HepG2 (cell line): ENCODE results near the gene CXorf65. TPM values are rescaled to one million over a fixed set of nuclear protein-coding genes. Genes with fewer than 3 reads are reported as not detected.

Experiments
- ATAC-seq: fragments of 200-7000 bp; cut with Tn5 transposase; 3 replicates; pipeline ENCODE4 v1.9.1; 2020; ENCODE audit warnings: mild to moderate bottlenecking, moderate library complexity
- BruUV-seq: library from RNA; stranded (reverse); fragments of 400-500 nt; replicated peaks from 2 replicates; lab custom pipeline; 2021; lab: Mats Ljungman, UMichigan
- CTCF ChIA-PET: fragments of 300-600 bp; formaldehyde crosslinking; extraction: SDS; loops from one replicate; lab custom pipeline; 2021; ENCODE audit warnings: low total read pairs, inconsistent platforms, low intra/inter-chr PET ratio; lab: Yijun Ruan, JAX
- POLR2A ChIA-PET: fragments of 350-600 bp; sonication (Branson Sonifier 250); formaldehyde crosslinking; loops from one replicate; lab custom pipeline; 2020; ENCODE audit warnings: antibody characterized with exemption, inconsistent platforms; lab: Yijun Ruan, JAX
- DNase-seq: peaks from one replicate; pipeline ENCODE4 v3.0.0-alpha.2; 2015; ENCODE audit warnings: low spot score
- FAIRE-seq: peaks from 3 replicates; lab custom pipeline; 2011; peaks lifted over from hg19 to GRCh38; lab: Jason Lieb, UNC
- H2AFZ ChIP-seq: one replicate; pipeline ENCODE4 v1.6.1; 2011; ENCODE audit warnings: low read length, inconsistent platforms
- H3K27ac ChIP-seq: fragments of 300-600 bp; 3 replicates; pipeline ENCODE4 v1.8.0; 2011; ENCODE audit warnings: mixed run types, mild to moderate bottlenecking, mixed read lengths, low read length, inconsistent platforms; ENCODE audit not compliant: insufficient read depth; ENCODE audit errors: extremely low read length
- H3K27me3 ChIP-seq, 2 experiments: fragments of 200-600 bp in 1 of 2; 2 replicates in 1 of 2; 3 replicates in 1 of 2; pipeline versions ENCODE4 v1.6.0 to v1.8.0; 2011; ENCODE audit warnings: low read length in 2 of 2, mild to moderate bottlenecking in 2 of 2, moderate library complexity in 2 of 2, inconsistent platforms in 1 of 2; ENCODE audit not compliant: insufficient read depth in 2 of 2, control insufficient read depth in 1 of 2
- H3K36me3 ChIP-seq, 2 experiments: fragments of 200-600 bp in 1 of 2; replicated peaks in 1 of 2; 2 replicates in 1 of 2; 3 replicates in 1 of 2; pipeline versions ENCODE4 v1.5.1 to v1.8.0; 2011; ENCODE audit warnings: low read length in 2 of 2, inconsistent platforms in 1 of 2; ENCODE audit not compliant: insufficient read depth in 2 of 2, control insufficient read depth in 1 of 2
- H3K4me1 ChIP-seq: 2 replicates; pipeline ENCODE4 v1.5.1; 2012; ENCODE audit warnings: low read length, inconsistent platforms; ENCODE audit not compliant: insufficient read depth
- H3K4me2 ChIP-seq: 2 replicates; pipeline ENCODE4 v1.6.0; 2011; ENCODE audit warnings: low read depth, low read length, inconsistent platforms
- H3K4me3 ChIP-seq, 3 experiments: fragments of 200-600 bp in 1 of 3; sonication (generic), shearing (Covaris generic) in 1 of 3; replicated peaks in 1 of 3; 2 replicates each; pipeline ENCODE4 v1.5.1; 2011 to 2016; ENCODE audit warnings: low read length in 3 of 3, inconsistent platforms in 2 of 3, low read depth in 2 of 3, mild to moderate bottlenecking in 2 of 3, control low read depth in 1 of 3, mixed read lengths in 1 of 3; ENCODE audit not compliant: insufficient read depth in 1 of 3
- H3K79me2 ChIP-seq: one replicate; pipeline ENCODE4 v1.6.1; 2011; ENCODE audit warnings: low read length, inconsistent platforms; ENCODE audit not compliant: insufficient read depth
- H3K9ac ChIP-seq: 2 replicates; pipeline ENCODE4 v1.6.0; 2011; ENCODE audit warnings: mild to moderate bottlenecking, low read depth, low read length, inconsistent platforms; ENCODE audit not compliant: insufficient read depth
- H3K9me3 ChIP-seq: 2 replicates; pipeline ENCODE4 v1.5.1; 2012; ENCODE audit warnings: mild to moderate bottlenecking, low read length
- H4K20me1 ChIP-seq: 2 replicates; pipeline ENCODE4 v1.6.0; 2011; ENCODE audit warnings: inconsistent platforms, mild to moderate bottlenecking, low read length, moderate library complexity; ENCODE audit not compliant: insufficient read depth
- BHLHE40 ChIP-seq: IDR thresholded peaks from 2 replicates; pipeline ENCODE4 v1.6.1; 2011; ENCODE audit warnings: low read length, improper control_type of control experiment
- EHMT2 ChIP-seq: fragments of 200-600 bp; sonication (generic); IDR thresholded peaks from 2 replicates; pipeline ENCODE4 v1.7.0; 2017; ENCODE audit warnings: antibody characterized with exemption, low read depth, low read length, borderline replicate concordance
- ELK4 ChIP-seq: sonication (generic); formaldehyde crosslinking; IDR thresholded peaks from 2 replicates; pipeline ENCODE4 v1.9.0; 2021; ENCODE audit warnings: missing genetic modification reagents, borderline replicate concordance
- HDAC1 ChIP-seq: sonication (generic); formaldehyde crosslinking; IDR thresholded peaks from 2 replicates; pipeline ENCODE4 v1.5.1; 2020; ENCODE audit warnings: mild to moderate bottlenecking, missing genetic modification reagents
- HHEX ChIP-seq: IDR thresholded peaks from 2 replicates; pipeline ENCODE4 v1.6.1; 2016; ENCODE audit warnings: control low read depth
- JUN ChIP-seq: sonication (generic); formaldehyde crosslinking; IDR thresholded peaks from 2 replicates; pipeline ENCODE4 v1.4.0; 2020; ENCODE audit warnings: mild to moderate bottlenecking, missing genetic modification reagents
- KLF11 ChIP-seq: IDR thresholded peaks from 2 replicates; pipeline ENCODE4 v1.6.1; 2016; ENCODE audit warnings: missing compliant biosample characterization
- NFE2 ChIP-seq: sonication (generic); formaldehyde crosslinking; IDR thresholded peaks from 2 replicates; pipeline ENCODE4 v1.4.0; 2020; ENCODE audit warnings: missing genetic modification reagents
- NFE2L2 ChIP-seq: fragments of 150-350 bp; IDR thresholded peaks from 2 replicates; pipeline ENCODE4 v1.6.1; 2014; ENCODE audit warnings: low read length
- PBX3 ChIP-seq: sonication (generic); formaldehyde crosslinking; IDR thresholded peaks from 2 replicates; pipeline ENCODE4 v1.8.1; 2023; ENCODE audit warnings: missing genetic modification reagents, inconsistent platforms, borderline replicate concordance
- RFXANK ChIP-seq: IDR thresholded peaks from 2 replicates; pipeline ENCODE4 v1.6.1; 2016
- SP5 ChIP-seq: IDR thresholded peaks from 2 replicates; pipeline ENCODE4 v1.6.1; 2016; ENCODE audit warnings: low read depth, borderline replicate concordance
- TBP ChIP-seq: sonication (generic); formaldehyde crosslinking; IDR thresholded peaks from 2 replicates; pipeline ENCODE4 v1.5.0; 2020; ENCODE audit warnings: missing genetic modification reagents
- ZBTB2 ChIP-seq: sonication (generic); formaldehyde crosslinking; IDR thresholded peaks from 2 replicates; pipeline ENCODE4 v1.8.0; 2022; ENCODE audit warnings: low read depth, missing genetic modification reagents
- ZKSCAN1 ChIP-seq: fragments of 150-350 bp; IDR thresholded peaks from 2 replicates; pipeline ENCODE4 v1.6.1; 2014; ENCODE audit warnings: low read length
- ZMYM4 ChIP-seq: sonication (generic); formaldehyde crosslinking; IDR thresholded peaks from 2 replicates; pipeline ENCODE4 v1.8.1; 2023; ENCODE audit warnings: mild to moderate bottlenecking, missing genetic modification reagents
- ZNF263 ChIP-seq: sonication (generic); formaldehyde crosslinking; IDR thresholded peaks from 2 replicates; pipeline ENCODE4 v1.4.0; 2020; ENCODE audit warnings: missing genetic modification reagents
- ZNF431 ChIP-seq: sonication (generic); formaldehyde crosslinking; IDR thresholded peaks from 2 replicates; pipeline ENCODE4 v1.9.0; 2022; ENCODE audit warnings: missing genetic modification reagents, low read depth, mild to moderate bottlenecking, borderline replicate concordance
- ZNF567 ChIP-seq: sonication (generic); formaldehyde crosslinking; IDR thresholded peaks from 2 replicates; pipeline ENCODE4 v1.8.1; 2023; ENCODE audit warnings: mild to moderate bottlenecking, missing genetic modification reagents, borderline replicate concordance
- ZNF629 ChIP-seq: sonication (generic); formaldehyde crosslinking; conservative IDR thresholded peaks from 2 replicates; pipeline ENCODE4 v1.5.0; 2020; ENCODE audit warnings: missing genetic modification reagents
- ZZZ3 ChIP-seq: sonication (generic); formaldehyde crosslinking; IDR thresholded peaks from 2 replicates; pipeline ENCODE4 v1.4.0; 2020; ENCODE audit warnings: missing genetic modification reagents, mild to moderate bottlenecking, borderline replicate concordance
- WGBS: methylation state at CpG from one replicate; pipeline ENCODE4 v1.1.6; 2017; ENCODE audit warnings: low lambda C conversion rate; 5-methylcytosine and 5-hydroxymethylcytosine counted together
- in situ Hi-C: cut with HindIII; loops from 2 replicates; pipeline ENCODE4 v1.10.0; 2017; ENCODE audit warnings: low pct_unique_long_range_greater_than_20kb; ENCODE audit not compliant: extremely low pct_ligation_motif_present
- intact Hi-C: fragments of 100-400 bp; cut with micrococcal nuclease; formaldehyde crosslinking; loops from one replicate; pipeline ENCODE4 v1.10.0; 2022; ENCODE audit not compliant: unreplicated experiment
- polyA plus RNA-seq, 8 experiments: library from polyadenylated mRNA; depleted of rRNA in 3 of 8; stranded (reverse) in 7 of 8; unstranded in 1 of 8; fragments of >200 nt; fragmentation: Illumina TruSeq in 4 of 8; extraction: Trizol in 4 of 8; gene quantifications; 2 replicates each; pipeline versions ENCODE4 v1.2.1 to v1.2.3, GENCODE V29; 2011 to 2016; ENCODE audit warnings: low read depth in 4 of 8, missing spikeins in 1 of 8, mixed read lengths in 1 of 8; ENCODE audit not compliant: insufficient read depth in 1 of 8
- total RNA-seq, 5 experiments: library from RNA; depleted of rRNA; stranded (reverse); fragments of >200 nt; fragmentation: Illumina TruSeq; extraction: Trizol; gene quantifications; 2 replicates each; pipeline ENCODE4 v1.2.3, GENCODE V29; 2016; ENCODE audit warnings: low read depth in 1 of 5
- TF ChIP-seq, protein P1 (sequence below): sonication (generic); formaldehyde crosslinking; IDR thresholded peaks from 2 replicates; pipeline ENCODE4 v1.4.0; 2020; ENCODE audit warnings: mild to moderate bottlenecking, missing genetic modification reagents, borderline replicate concordance

Gene CXorf65
- total and polyA plus RNA-seq, 2 of the 13 experiments (the other 11 are each of a cell fraction or from before 2014, with no cell fraction given), result not detected

- TF ChIP-seq NFE2 (CRISPR knock-in tag), result no peak
- TF ChIP-seq ZNF629 (CRISPR knock-in tag), result no peak
- TF ChIP-seq ELK4 (CRISPR knock-in tag), result no peak
- TF ChIP-seq HHEX, result no peak
- no peak for TF ChIP-seq NFE2L2
- TF ChIP-seq SP5 (CRISPR knock-in tag), result no peak
- no peak for TF ChIP-seq ZMYM4
- TF ChIP-seq ZZZ3 (CRISPR knock-in tag), result no peak
- TF ChIP-seq EHMT2, result no peak
These were observed at the start of gene CXorf65 (continued) for GRCh38 chrX:71106427-71106826.

- Histone ChIP-seq H4K20me1 (no peaks in the 10 kb centered on the region), H3K4me3 (no peak overlapping the region), H3K4me1 (0 out of 2 replicates have a peak, but pooled peaks cover 6% of the 10 kb centered on the region), H3K79me2 (no peaks in the 10 kb centered on the region), H3K4me2 (no peak overlapping the region), H3K9me3 (no peaks in the 10 kb centered on the region), H3K9ac (no peak overlapping the region), H3K27me3 (no peaks in the 10 kb centered on the region; a peak in 2 of 5 replicates), H3K27ac (no peak overlapping the region), H2AFZ (no peak overlapping the region), H3K36me3 (no peaks in the 10 kb centered on the region)
- DNase-seq, result no peak
- in situ Hi-C loops, result no loop called here
- ChIA-PET CTCF (no interaction called here), POLR2A (no interaction called here)
- no peak for FAIRE-seq
- intact Hi-C loops, result loop anchor here (5.0 kb wide), 1 partner anchor 478 kb away; no protein-coding TSS in a partner anchor
- BruUV-seq, result no TSS peak
- 0% methylated on average over 1 of the region's 3 CpGs for WGBS
- TF ChIP-seq ZNF263 (no peak), SP5 (CRISPR knock-in tag) (no peak), TBP (CRISPR knock-in tag) (no peak), JUN (no peak), ZNF431 (CRISPR knock-in tag) (no peak), BHLHE40 (no peak), ZMYM4 (no peak), HDAC1 (CRISPR knock-in tag) (no peak), ZKSCAN1 (no peak), KLF11 (CRISPR knock-in tag) (no peak), ZNF567 (CRISPR knock-in tag) (no peak), ZBTB2 (CRISPR knock-in tag) (no peak), RFXANK (CRISPR knock-in tag) (no peak), PBX3 (no peak)
- TF ChIP-seq, protein P1, sequence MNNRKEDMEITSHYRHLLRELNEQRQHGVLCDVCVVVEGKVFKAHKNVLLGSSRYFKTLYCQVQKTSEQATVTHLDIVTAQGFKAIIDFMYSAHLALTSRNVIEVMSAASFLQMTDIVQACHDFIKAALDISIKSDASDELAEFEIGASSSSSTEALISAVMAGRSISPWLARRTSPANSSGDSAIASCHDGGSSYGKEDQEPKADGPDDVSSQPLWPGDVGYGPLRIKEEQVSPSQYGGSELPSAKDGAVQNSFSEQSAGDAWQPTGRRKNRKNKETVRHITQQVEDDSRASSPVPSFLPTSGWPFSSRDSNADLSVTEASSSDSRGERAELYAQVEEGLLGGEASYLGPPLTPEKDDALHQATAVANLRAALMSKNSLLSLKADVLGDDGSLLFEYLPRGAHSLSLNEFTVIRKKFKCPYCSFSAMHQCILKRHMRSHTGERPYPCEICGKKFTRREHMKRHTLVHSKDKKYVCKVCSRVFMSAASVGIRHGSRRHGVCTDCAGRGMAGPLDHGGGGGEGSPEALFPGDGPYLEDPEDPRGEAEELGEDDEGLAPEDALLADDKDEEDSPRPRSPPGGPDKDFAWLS (CRISPR knock-in tag), result no peak
- ATAC-seq, result no peak
These were observed 48.1 kb upstream of the CXorf65 start for GRCh38 chrX:71154641-71155040.
